ENCODE data around the gene PHLDA3. TPM values are rescaled to one million over a fixed set of nuclear protein-coding genes. Genes with fewer than 3 reads are reported as not detected.

Gene PHLDA3
- total RNA-seq, 1 experiment from 2014 or later: 22.1 TPM

- no peaks in the 10 kb centered on the region for H3K9me2 ChIP-seq (ENCODE audit: insufficient read depth)
- peaks cover 3% of the 10 kb centered on the region; the same call in 1 of the 2 replicates for H3K79me2 ChIP-seq (ENCODE audit: insufficient read depth, low read length)
- no peak overlapping the region for H2AFZ ChIP-seq (ENCODE audit: low read depth, low read length, poor library complexity, severe bottlenecking)
- POLR2A ChIA-PET: interaction anchor here (1.1 to 2.6 kb wide), 2 partner anchors 14 to 25 kb away, joined by 3 to 8 read pairs; no protein-coding TSS in a partner anchor
- H3K27me3 ChIP-seq (ENCODE audit: insufficient read depth, low read length): no peaks in the 10 kb centered on the region
- H3K36me3 ChIP-seq (ENCODE audit: control insufficient read depth in 1 of 2, insufficient read depth in 2 of 2, low read length in 2 of 2): no peaks in the 10 kb centered on the region
- H3K9me3 ChIP-seq (ENCODE audit: control insufficient read depth in 1 of 2, insufficient read depth in 1 of 2, low read depth in 1 of 2, low read length in 2 of 2): no peaks in the 10 kb centered on the region
- RAD21 ChIA-PET (ENCODE audit: low non-redundant PET in 1 of 2, low total read pairs in 2 of 2, uncharacterized antibody in 2 of 2, unreplicated experiment in 2 of 2): no interaction called here
- H4K20me1 ChIP-seq (ENCODE audit: insufficient read depth): no peaks in the 10 kb centered on the region
- H3K4me2 ChIP-seq (ENCODE audit: low read length): peak overlapping the region; percentile 80
- TF ChIP-seq EZH2phosphoT487 (IDR thresholded peaks at IDR 0.05; ENCODE audit: borderline replicate concordance) (no peak), TCF7L2 (IDR thresholded peaks at IDR 0.05; ENCODE audit: borderline replicate concordance, extremely low read depth, insufficient read depth, insufficient read length) (no peak), ZFX (IDR thresholded peaks at IDR 0.05) (no peak), JUND (IDR thresholded peaks at IDR 0.05) (no peak), EZH2 (IDR thresholded peaks at IDR 0.05) (no peak), RAD21 (IDR thresholded peaks at IDR 0.05; ENCODE audit: low read depth) (no peak), SRF (IDR thresholded peaks at IDR 0.05; ENCODE audit: low read depth) (no peak), ZNF274 (IDR thresholded peaks at IDR 0.05; ENCODE audit: low read depth, low read length) (no peak), EGR1 (IDR thresholded peaks at IDR 0.05; ENCODE audit: low read depth) (no peak)
- no peak overlapping the region for H3K27ac ChIP-seq (ENCODE audit: low read depth, low read length)
- H3K4me3 ChIP-seq (replicated peaks in 1 of 2; ENCODE audit: low read depth in 1 of 2, low read length in 2 of 2): peak overlapping the region; percentile 64 to 73; a peak in 3 of 4 replicates
- peaks cover 11 to 25% of the 10 kb centered on the region in 2 experiments for H3K4me1 ChIP-seq (ENCODE audit: control insufficient read depth in 1 of 2, insufficient read depth in 2 of 2, low read length in 2 of 2)
- no TSS peak for BruUV-seq (replicated peaks)
- ATAC-seq (no peak), DNase-seq (ENCODE audit: low read depth, low spot score) (no peak)
- CTCF ChIA-PET: no interaction called here
- no peak overlapping the region for H3K9ac ChIP-seq (ENCODE audit: low read length)
- intact Hi-C loops (cut with micrococcal nuclease): no loop called here
Measured at GRCh38 chr1:201505503-201505890, 36.5 kb upstream of the PHLDA3 start.

DNA sequence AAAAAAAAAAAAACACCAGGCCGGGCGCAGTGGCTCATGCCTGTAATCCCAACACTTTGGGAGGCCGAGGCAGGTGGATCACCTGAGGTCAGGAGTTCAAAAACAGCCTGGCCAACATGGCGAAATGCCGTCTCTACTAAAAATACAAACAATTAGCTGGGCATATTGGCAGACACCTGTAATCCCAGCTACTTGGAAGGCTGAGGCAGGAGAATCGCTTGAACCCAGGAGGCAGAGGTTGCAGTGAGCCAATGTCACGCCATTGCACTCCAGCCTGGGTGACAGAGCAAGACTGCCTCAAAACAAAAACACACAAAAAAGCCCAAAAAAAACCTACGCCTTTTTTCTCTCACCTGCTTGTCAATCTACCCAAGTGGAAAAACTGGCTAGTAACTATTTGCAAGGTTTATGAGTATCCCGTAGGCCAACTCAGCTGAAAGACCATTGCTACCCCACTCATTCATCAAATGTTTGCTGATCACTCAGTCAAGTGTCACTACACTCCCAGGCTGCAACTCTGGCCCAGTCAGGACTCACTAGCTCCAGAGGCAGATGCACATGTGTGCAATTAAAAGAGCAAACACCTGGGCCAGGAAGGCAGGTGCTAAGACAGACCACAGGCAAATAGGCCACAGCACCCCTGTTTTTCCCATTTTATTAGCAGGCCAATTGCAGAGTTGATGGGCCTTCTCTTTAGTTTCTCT is 36.0 kb upstream of the PHLDA3 start:
- H3K4me1 ChIP-seq (ENCODE audit: control insufficient read depth in 1 of 2, insufficient read depth in 2 of 2, low read length in 2 of 2): peaks cover 11 to 25% of the 10 kb centered on the region in 2 experiments
- TF ChIP-seq MAX (IDR thresholded peaks at IDR 0.05): no peak
- no peak for TF ChIP-seq POLR2AphosphoS5 (IDR thresholded peaks at IDR 0.05; ENCODE audit: low read depth, low read length)
- no peak for TF ChIP-seq ZBTB33 (IDR thresholded peaks at IDR 0.05; ENCODE audit: extremely low read depth, insufficient replicate concordance, low read length)
- no peak for TF ChIP-seq CBX3 (IDR thresholded peaks at IDR 0.05; ENCODE audit: low read depth)
- no peak for TF ChIP-seq CTCF (IDR thresholded peaks at IDR 0.05 in 2 of 3, conservative IDR thresholded peaks at IDR 0.05 in 1 of 3; ENCODE audit: borderline replicate concordance in 1 of 3, insufficient read depth in 1 of 3, low read depth in 2 of 3, low read length in 2 of 3)
- TF ChIP-seq CEBPB (IDR thresholded peaks at IDR 0.05; ENCODE audit: low read depth): no peak
- TF ChIP-seq ZFX (IDR thresholded peaks at IDR 0.05): no peak
- no peak for TF ChIP-seq EZH2phosphoT487 (IDR thresholded peaks at IDR 0.05; ENCODE audit: borderline replicate concordance)
- TF ChIP-seq ELF1 (IDR thresholded peaks at IDR 0.05; ENCODE audit: borderline replicate concordance, low read depth): no peak
- TF ChIP-seq POLR2A (IDR thresholded peaks at IDR 0.05; ENCODE audit: borderline replicate concordance, extremely low read depth, insufficient read depth, insufficient read length): no peak
- no peak for TF ChIP-seq FOSL1 (IDR thresholded peaks at IDR 0.05; ENCODE audit: low read depth)

More for the DNA sequence above, 36.0 kb upstream of the PHLDA3 start:
- Histone ChIP-seq H3K36me3 (ENCODE audit: control insufficient read depth in 1 of 2, insufficient read depth in 2 of 2, low read length in 2 of 2) (no peaks in the 10 kb centered on the region), H3K27ac (ENCODE audit: low read depth, low read length) (no peak overlapping the region), H3K4me3 (replicated peaks in 1 of 2; ENCODE audit: low read depth in 1 of 2, low read length in 2 of 2) (no peak overlapping the region), H3K4me2 (ENCODE audit: low read length) (peak overlapping the region; percentile 80; the same call in 1 of the 2 replicates), H3K9me2 (ENCODE audit: insufficient read depth) (no peaks in the 10 kb centered on the region), H4K20me1 (ENCODE audit: insufficient read depth) (no peaks in the 10 kb centered on the region), H2AFZ (ENCODE audit: low read depth, low read length, poor library complexity, severe bottlenecking) (no peak overlapping the region), H3K27me3 (ENCODE audit: insufficient read depth, low read length) (no peaks in the 10 kb centered on the region), H3K9ac (ENCODE audit: low read length) (no peak overlapping the region), H3K79me2 (ENCODE audit: insufficient read depth, low read length) (peaks cover 3% of the 10 kb centered on the region; the same call in 1 of the 2 replicates), H3K9me3 (ENCODE audit: control insufficient read depth in 1 of 2, insufficient read depth in 1 of 2, low read depth in 1 of 2, low read length in 2 of 2) (no peaks in the 10 kb centered on the region)
- POLR2A ChIA-PET: interaction anchor here (1.1 to 2.6 kb wide), 2 partner anchors 14 to 24 kb away, joined by 3 to 8 read pairs; no protein-coding TSS in a partner anchor
- RAD21 ChIA-PET (ENCODE audit: low non-redundant PET in 1 of 2, low total read pairs in 2 of 2, uncharacterized antibody in 2 of 2, unreplicated experiment in 2 of 2): no interaction called here
- DNase-seq (ENCODE audit: low read depth, low spot score): no peak
- no peak for ATAC-seq
- CTCF ChIA-PET: no interaction called here
- intact Hi-C loops (cut with micrococcal nuclease): no loop called here
- no TSS peak for BruUV-seq (replicated peaks)
